MM.1S (cell line): Measurements from ENCODE around the gene MEF2C.

Experiments used
- DNase-seq: peaks from one replicate; pipeline ENCODE4 v3.0.0-alpha.2; 2015
- H2AFZ ChIP-seq: fragments of 300-600 bp; sonication (generic); 2 replicates; pipeline ENCODE4 v1.6.0; 2016; ENCODE audit warnings: antibody characterized with exemption, low read length
- H3F3A ChIP-seq: fragments of 300-600 bp; sonication (generic); 2 replicates; pipeline ENCODE4 v1.6.1; 2016; ENCODE audit warnings: mild to moderate bottlenecking, antibody characterized with exemption, low read length, moderate library complexity, mixed read lengths; ENCODE audit not compliant: insufficient read depth
- H3K27ac ChIP-seq: fragments of 300-600 bp; sonication (generic); 2 replicates; pipeline ENCODE4 v1.5.1; 2016; ENCODE audit warnings: mild to moderate bottlenecking, low read length
- H3K27me3 ChIP-seq: fragments of 300-600 bp; sonication (generic); replicated peaks from 2 replicates; pipeline ENCODE4 v1.6.0; 2016; ENCODE audit warnings: low read length; ENCODE audit not compliant: insufficient read depth
- H3K36me3 ChIP-seq: fragments of 300-600 bp; sonication (generic); replicated peaks from 2 replicates; pipeline ENCODE4 v1.6.1; 2016; ENCODE audit warnings: mild to moderate bottlenecking, low read length, mixed read lengths; ENCODE audit not compliant: insufficient read depth
- H3K4me1 ChIP-seq: fragments of 300-600 bp; sonication (generic); 2 replicates; pipeline ENCODE4 v1.6.1; 2016; ENCODE audit warnings: low read length, mixed read lengths
- H3K4me2 ChIP-seq: fragments of 300-600 bp; sonication (generic); 2 replicates; pipeline ENCODE4 v1.6.0; 2016; ENCODE audit warnings: low read depth, low read length
- H3K4me3 ChIP-seq: fragments of 300-600 bp; sonication (generic); 2 replicates; pipeline ENCODE4 v1.5.1; 2016; ENCODE audit warnings: low read length, mixed read lengths
- H3K79me2 ChIP-seq: fragments of 300-600 bp; sonication (generic); 2 replicates; pipeline ENCODE4 v1.6.1; 2016; ENCODE audit warnings: mixed run types, low read length, mixed read lengths
- H3K9ac ChIP-seq: fragments of 300-600 bp; sonication (generic); 2 replicates; pipeline ENCODE4 v1.6.1; 2016; ENCODE audit warnings: low read length, mixed read lengths
- H3K9me2 ChIP-seq: fragments of 300-600 bp; sonication (generic); replicated peaks from 2 replicates; pipeline ENCODE4 v1.6.1; 2016; ENCODE audit warnings: mild to moderate bottlenecking, low read length, mixed read lengths; ENCODE audit not compliant: insufficient read depth
- H3K9me3 ChIP-seq: fragments of 300-600 bp; sonication (generic); replicated peaks from 2 replicates; pipeline ENCODE4 v1.6.1; 2016; ENCODE audit warnings: mild to moderate bottlenecking, low read length, mixed read lengths; ENCODE audit not compliant: insufficient read depth
- H4K20me1 ChIP-seq: fragments of 300-600 bp; sonication (generic); 2 replicates; pipeline ENCODE4 v1.6.1; 2016; ENCODE audit warnings: mild to moderate bottlenecking, low read length, moderate library complexity, mixed read lengths; ENCODE audit not compliant: insufficient read depth
- EZH2 ChIP-seq: fragments of 300-600 bp; sonication (generic); optimal IDR thresholded peaks from 2 replicates; pipeline ENCODE3; 2017; ENCODE audit warnings: low read depth, mild to moderate bottlenecking, antibody characterized with exemption, low read length, mixed read lengths
- EZH2phosphoT487 ChIP-seq: fragments of 300-600 bp; sonication (generic); IDR thresholded peaks from 2 replicates; pipeline ENCODE4 v1.6.1; 2018; ENCODE audit warnings: antibody characterized with exemption, low read length
- TF ChIP-seq, protein P1 (sequence below): fragments of 300-600 bp; sonication (generic); IDR thresholded peaks from 2 replicates; pipeline ENCODE4 v1.5.1; 2016; ENCODE audit warnings: antibody characterized with exemption, low read length, mixed read lengths

The MEF2C gene

GRCh38 chr5:88718736-88719135 lies 164.2 kb downstream of the MEF2C start:
- Histone ChIP-seq H3K4me1 (no peaks in the 10 kb centered on the region), H2AFZ (no peak overlapping the region), H3K9me3 (no peaks in the 10 kb centered on the region), H3K9ac (no peak overlapping the region), H3K9me2 (no peaks in the 10 kb centered on the region), H3K79me2 (peaks cover 12% of the 10 kb centered on the region), H3K27ac (no peak overlapping the region), H3K4me2 (no peak overlapping the region), H3K27me3 (no peaks in the 10 kb centered on the region), H3K36me3 (peaks cover 34% of the 10 kb centered on the region), H3K4me3 (no peak overlapping the region), H3F3A (peaks cover 28% of the 10 kb centered on the region; the same call in 1 of the 2 replicates), H4K20me1 (no peaks in the 10 kb centered on the region; the same call in 1 of the 2 replicates)
- TF ChIP-seq EZH2phosphoT487 (no peak), EZH2 (no peak)
- TF ChIP-seq, protein P1, sequence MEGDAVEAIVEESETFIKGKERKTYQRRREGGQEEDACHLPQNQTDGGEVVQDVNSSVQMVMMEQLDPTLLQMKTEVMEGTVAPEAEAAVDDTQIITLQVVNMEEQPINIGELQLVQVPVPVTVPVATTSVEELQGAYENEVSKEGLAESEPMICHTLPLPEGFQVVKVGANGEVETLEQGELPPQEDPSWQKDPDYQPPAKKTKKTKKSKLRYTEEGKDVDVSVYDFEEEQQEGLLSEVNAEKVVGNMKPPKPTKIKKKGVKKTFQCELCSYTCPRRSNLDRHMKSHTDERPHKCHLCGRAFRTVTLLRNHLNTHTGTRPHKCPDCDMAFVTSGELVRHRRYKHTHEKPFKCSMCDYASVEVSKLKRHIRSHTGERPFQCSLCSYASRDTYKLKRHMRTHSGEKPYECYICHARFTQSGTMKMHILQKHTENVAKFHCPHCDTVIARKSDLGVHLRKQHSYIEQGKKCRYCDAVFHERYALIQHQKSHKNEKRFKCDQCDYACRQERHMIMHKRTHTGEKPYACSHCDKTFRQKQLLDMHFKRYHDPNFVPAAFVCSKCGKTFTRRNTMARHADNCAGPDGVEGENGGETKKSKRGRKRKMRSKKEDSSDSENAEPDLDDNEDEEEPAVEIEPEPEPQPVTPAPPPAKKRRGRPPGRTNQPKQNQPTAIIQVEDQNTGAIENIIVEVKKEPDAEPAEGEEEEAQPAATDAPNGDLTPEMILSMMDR: no peak
- DNase-seq: no peak

GRCh38 chr5:88716101-88716500 lies 166.9 kb downstream of the MEF2C start:
- H3K9me2 ChIP-seq: no peaks in the 10 kb centered on the region
- H3F3A ChIP-seq: peaks cover 35% of the 10 kb centered on the region
- no peak for DNase-seq
- H3K36me3 ChIP-seq: peaks cover 21% of the 10 kb centered on the region; the same call in 1 of the 2 replicates
- no peaks in the 10 kb centered on the region for H3K4me1 ChIP-seq
- no peaks in the 10 kb centered on the region for H3K79me2 ChIP-seq
- no peaks in the 10 kb centered on the region for H3K9me3 ChIP-seq
- H3K4me3 ChIP-seq: no peak overlapping the region
- H3K4me2 ChIP-seq: no peak overlapping the region
- no peak overlapping the region for H3K9ac ChIP-seq
- no peaks in the 10 kb centered on the region; the same call in 1 of the 2 replicates for H4K20me1 ChIP-seq
- no peak overlapping the region for H3K27ac ChIP-seq
- TF ChIP-seq EZH2phosphoT487 (no peak), EZH2 (no peak)
- TF ChIP-seq, protein P1: no peak
- no peaks in the 10 kb centered on the region for H3K27me3 ChIP-seq
- no peak overlapping the region for H2AFZ ChIP-seq

DNA sequence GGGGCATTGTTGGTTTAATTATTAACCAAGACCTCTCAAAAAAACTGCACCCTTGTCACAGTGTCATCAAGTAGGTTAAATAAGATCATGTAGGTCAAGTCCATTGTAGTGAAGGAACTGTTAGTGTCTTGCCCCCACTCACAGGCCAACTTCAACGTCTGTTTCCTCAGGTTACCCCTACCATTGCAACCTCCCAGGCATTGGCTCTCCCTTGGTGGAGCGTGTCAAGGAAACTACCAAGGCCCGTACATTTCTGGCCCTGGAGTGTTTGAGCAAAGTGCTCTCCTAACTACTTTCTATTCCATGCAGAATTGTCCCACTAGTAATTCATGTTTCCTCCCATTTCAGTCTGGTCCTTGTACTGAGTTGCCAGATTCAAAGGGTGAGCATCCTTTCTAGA lies 167.5 kb downstream of the MEF2C start:
- H3K9me2 ChIP-seq: no peaks in the 10 kb centered on the region
- no peaks in the 10 kb centered on the region for H3K27me3 ChIP-seq
- no peak overlapping the region for H3K27ac ChIP-seq
- H2AFZ ChIP-seq: no peak overlapping the region
- TF ChIP-seq EZH2: no peak
- TF ChIP-seq EZH2phosphoT487: no peak
- TF ChIP-seq, protein P1: no peak
- H3K4me3 ChIP-seq: no peak overlapping the region
- no peaks in the 10 kb centered on the region for H3K79me2 ChIP-seq
- no peak overlapping the region for H3K9ac ChIP-seq
- H4K20me1 ChIP-seq: no peaks in the 10 kb centered on the region; the same call in 1 of the 2 replicates
- H3K4me2 ChIP-seq: no peak overlapping the region
- DNase-seq: no peak
- H3K4me1 ChIP-seq: no peaks in the 10 kb centered on the region
- no peaks in the 10 kb centered on the region for H3K9me3 ChIP-seq
- peaks cover 16% of the 10 kb centered on the region; the same call in 1 of the 2 replicates for H3K36me3 ChIP-seq
- H3F3A ChIP-seq: peaks cover 35% of the 10 kb centered on the region
